Measurements from ENCODE around the gene MBD3L2.

DNA sequence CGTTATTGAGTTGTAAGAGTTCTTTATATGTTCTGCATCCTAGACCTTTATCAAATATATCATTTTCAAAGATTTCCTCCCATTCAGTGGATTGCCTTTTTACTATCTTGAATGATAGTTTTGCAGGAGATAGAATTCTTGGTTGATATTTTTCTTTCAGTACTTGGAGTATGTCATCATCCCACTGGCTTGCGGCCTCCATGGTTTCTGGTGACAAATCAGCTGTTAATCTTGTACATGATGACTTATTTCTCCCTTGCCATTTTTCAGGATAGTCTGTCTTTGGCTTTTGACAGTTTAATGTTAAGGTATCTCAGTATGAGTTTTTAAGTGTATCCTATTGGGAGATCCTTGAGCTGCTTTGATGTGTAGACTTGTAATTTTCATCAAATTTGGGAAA is 28.9 kb downstream of the MBD3L2 start:
- TF ChIP-seq, protein P1, sequence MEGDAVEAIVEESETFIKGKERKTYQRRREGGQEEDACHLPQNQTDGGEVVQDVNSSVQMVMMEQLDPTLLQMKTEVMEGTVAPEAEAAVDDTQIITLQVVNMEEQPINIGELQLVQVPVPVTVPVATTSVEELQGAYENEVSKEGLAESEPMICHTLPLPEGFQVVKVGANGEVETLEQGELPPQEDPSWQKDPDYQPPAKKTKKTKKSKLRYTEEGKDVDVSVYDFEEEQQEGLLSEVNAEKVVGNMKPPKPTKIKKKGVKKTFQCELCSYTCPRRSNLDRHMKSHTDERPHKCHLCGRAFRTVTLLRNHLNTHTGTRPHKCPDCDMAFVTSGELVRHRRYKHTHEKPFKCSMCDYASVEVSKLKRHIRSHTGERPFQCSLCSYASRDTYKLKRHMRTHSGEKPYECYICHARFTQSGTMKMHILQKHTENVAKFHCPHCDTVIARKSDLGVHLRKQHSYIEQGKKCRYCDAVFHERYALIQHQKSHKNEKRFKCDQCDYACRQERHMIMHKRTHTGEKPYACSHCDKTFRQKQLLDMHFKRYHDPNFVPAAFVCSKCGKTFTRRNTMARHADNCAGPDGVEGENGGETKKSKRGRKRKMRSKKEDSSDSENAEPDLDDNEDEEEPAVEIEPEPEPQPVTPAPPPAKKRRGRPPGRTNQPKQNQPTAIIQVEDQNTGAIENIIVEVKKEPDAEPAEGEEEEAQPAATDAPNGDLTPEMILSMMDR (IDR thresholded peaks at IDR 0.05; ENCODE audit: insufficient read depth, low read depth, low read length): no peak
- TF ChIP-seq EZH2 (IDR thresholded peaks at IDR 0.05; ENCODE audit: insufficient read depth, low read length): no peak
